ENCODE measurements around the gene MKRN3.

The MKRN3 gene

DNA sequence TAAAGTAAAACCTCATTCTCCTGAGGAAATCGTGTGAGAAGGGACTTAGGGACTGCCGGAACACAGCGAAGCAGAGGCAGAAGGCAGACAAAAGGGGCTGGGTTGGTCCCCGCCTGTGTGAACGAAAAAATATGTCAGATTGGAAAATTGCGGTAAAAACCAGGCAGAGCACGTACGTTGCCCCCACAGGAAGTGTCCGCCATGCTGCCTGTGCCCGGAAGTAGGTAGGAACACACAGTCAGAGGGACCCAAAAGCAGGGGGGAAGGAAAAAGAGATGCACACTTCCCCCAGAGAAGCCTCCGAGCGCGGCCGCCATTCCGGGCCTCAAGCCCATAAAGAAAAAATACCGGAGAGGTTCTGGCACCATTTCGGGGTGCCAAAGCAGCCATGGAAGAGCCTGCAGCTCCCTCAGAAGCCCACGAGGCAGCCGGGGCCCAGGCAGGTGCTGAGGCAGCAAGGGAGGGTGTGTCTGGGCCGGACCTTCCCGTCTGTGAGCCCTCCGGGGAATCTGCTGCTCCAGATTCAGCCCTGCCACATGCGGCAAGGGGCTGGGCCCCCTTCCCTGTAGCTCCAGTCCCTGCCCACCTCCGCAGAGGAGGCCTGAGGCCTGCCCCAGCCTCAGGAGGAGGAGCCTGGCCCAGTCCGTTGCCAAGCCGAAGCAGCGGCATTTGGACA, at the start of gene MKRN3:
Gene MKRN3 (plus strand): TSS at position 280 of the 676 bp plus-strand sequence. CDS start 109 bp downstream, at position 389.
- peak; percentile 92 for DNase-seq

DNA sequence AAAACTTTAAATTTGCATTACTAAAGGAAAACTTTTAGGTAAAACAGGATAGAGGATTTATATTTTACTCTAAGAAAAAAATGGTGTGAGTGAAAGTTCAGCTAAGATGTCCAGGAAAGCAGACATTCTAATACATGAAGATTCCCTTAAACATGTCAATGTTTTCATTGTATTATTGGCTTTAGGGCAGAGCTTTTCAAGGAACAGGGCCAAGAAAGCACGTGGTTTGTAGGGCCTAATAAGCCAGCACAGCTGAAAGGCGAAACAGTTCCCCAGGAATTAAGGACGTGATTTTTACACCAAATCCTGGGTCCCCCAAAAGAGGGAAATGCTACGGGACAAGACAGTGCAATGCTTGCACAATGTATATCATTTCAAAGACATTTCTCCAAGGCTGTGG, 48.6 kb upstream of the MKRN3 start:
- DNase-seq = no peak

DNA sequence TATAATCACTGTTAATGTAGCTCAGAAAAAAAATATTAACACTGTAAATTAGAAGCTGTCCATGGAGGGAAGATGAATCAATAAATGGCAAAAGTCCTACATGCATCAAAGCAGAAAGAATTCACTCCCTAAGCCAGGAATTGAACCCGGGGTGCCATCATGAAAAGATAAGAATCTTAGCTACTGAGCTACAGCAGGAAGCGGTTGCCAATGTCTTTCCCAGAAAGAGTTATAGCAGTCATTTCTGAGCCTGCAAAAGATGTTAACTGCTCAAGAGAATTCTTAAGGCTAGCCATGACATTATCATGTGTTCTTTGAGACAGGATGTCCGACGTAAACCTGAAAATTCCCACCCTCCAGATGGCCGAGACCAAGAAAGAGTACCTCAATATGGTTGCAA, 47.4 kb upstream of the MKRN3 start:
- DNase-seq = no peak

DNA sequence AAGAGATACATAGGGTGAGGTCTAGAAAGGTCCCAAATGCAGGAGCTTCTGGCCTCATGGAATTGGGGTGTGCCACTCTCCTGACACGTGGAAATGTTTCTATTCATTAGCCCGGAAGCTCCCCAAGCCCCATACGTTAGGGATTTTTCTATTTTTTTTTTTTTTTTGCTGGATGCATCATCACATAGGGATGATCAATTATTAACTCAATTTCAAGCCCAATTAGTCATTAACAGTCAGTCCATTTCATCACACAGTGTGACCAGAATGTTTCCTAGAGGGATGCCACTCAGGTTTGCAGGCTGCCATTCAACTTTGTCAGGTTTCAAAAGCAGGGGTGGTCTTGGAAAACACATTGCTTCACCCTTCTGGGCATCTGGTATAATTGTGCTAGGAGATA, 40.7 kb upstream of the MKRN3 start:
- DNase-seq = no peak

DNA sequence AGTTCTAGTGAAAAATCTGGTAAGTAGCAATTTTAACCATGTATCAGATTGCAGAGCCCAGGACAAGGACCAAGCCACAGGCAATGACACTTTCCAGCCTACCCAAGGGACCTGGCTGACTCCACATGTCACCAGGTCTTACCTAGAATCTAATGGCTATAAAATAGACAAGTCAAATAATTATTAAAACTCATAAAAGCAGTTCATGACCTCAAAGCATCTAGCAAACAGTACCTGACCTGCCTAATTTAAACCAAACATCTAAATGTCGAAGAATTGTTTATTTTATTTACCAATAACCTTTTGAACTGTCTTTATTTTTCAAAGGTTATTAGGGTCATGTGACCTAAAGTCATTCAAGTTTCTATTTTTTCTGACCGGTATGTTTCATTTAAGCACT, 35.6 kb upstream of the MKRN3 start:
- no peak for DNase-seq

DNA sequence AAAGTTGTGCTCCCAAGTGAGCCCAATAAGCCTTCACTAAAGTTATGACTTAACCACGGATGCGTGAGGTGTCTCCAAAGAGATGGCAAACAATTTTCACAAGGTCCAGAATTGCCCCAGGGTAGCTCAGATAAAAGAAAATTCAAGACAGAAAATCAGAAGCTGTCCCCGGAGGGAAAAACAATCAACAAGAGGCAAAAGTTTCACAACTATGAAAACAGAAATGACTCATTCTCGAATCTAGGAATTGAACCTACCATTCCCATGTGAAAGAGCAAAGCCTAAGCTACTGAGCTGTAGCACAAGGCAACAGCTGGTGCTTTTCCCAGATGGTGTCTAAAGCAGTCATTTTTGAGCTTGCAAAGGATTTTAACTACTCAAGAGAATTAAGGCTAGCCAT, 33.5 kb upstream of the MKRN3 start:
- no peak for DNase-seq

- no peak for DNase-seq
Measured at GRCh38 chr15:23536659-23537058, 28.8 kb upstream of the MKRN3 start.

- peak; percentile 94 for DNase-seq
Measured at GRCh38 chr15:23538648-23539047, 26.8 kb upstream of the MKRN3 start.

DNA sequence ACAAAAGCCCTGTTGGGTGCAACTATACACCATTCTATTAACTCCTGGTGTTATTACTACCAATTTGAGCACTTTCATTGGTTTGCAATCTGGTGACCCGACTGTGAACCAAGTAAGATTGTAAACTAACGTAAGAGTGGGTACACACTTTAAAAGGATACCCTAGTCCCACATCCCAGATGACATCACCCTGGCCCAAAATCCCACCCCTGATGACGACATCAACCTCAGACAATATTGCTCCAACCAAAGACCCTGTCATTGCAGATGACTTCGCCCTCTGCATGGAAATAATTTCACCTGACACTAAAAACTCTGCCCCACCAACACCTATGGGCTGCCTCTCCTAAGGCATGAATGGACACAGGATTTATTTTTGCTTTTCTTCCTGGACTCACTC, 25.6 kb upstream of the MKRN3 start:
- DNase-seq = peak; percentile 21

DNA sequence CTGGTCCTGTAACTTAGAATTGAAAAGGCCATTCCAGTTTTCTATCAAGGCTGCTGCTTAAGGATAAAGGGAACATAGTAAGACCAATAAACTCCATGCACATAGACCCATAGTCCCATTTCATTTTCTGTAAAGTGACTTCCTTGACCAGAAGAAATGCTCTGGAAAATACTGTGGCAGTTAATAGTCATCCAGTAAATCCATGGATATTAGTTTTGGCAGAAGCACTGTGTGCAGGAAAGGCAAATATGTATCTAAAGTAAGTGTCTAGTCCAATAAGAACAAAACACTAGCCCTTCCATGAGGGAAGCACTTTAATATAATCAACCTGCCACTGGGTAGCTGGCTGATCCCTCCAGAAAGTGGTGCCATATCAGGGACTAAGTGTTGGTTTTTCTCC, 19.3 kb upstream of the MKRN3 start:
- DNase-seq = no peak

DNA sequence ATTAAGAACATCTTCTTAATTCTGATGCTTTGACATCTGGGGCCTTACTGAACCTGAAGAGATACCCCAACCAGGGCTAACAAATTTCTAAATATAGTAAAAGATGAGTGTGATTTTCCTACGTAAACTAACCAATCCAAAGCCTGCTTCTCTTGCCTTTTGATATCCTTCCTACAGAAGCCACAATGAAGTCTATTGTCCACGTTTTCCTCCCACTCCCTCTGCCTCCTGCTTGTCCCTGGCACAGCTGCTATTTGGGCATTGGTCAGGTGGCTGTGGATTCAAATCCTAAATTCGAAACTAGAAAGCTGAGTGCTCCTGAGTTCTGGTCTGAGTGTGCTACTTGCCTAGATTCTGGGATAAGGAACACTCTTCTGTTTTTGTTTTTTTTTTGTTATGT, 17.4 kb upstream of the MKRN3 start:
- DNase-seq = no peak

DNA sequence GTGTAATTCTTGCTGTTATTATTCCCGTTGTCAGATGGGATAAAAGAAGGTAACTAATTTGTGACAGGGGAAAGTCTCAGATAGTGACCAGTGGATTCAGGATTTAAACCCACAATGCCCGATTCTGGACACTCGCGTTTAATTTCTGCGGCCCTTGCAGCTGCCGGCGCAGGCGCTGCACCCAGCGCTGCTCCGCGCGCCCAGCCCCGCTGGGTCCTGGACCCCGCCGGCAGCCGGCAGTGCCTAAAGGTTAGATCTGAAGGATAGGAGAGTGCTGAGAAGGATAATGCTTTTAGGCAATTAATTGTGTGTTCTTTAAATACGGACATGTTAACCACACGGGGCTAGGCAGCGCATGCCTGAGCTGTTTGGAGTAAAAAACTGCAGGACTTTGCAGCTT, 3.6 kb upstream of the MKRN3 start:
- DNase-seq = peak; percentile 45

DNA sequence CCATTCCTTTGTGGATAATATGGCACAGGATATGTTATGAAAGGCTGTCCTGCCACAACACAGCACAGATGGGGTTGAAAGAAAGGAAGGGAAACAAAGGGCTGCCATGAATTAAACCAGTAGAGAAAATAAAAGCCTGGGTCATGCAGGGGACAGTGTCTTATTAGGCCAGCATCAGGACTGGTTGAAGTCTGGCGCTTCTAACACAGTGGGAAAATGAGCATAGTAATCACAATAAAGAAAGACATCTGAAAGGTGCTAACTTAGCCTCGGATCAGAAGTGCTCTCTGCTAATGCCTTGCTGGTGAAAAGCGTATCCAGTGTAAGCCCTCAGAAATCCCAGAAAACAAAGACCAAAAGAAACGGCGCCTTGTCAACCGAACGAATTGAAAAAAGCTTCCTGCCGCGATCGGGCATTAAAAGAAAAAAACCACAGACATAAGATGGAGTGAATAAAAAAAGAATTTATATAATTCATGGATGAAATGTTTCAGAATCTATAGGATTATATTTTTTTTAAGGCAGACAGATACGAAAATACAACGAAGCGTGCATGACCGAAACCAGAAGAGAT, 566 bp upstream of the MKRN3 start:
- DNase-seq = peak; percentile 68

DNA sequence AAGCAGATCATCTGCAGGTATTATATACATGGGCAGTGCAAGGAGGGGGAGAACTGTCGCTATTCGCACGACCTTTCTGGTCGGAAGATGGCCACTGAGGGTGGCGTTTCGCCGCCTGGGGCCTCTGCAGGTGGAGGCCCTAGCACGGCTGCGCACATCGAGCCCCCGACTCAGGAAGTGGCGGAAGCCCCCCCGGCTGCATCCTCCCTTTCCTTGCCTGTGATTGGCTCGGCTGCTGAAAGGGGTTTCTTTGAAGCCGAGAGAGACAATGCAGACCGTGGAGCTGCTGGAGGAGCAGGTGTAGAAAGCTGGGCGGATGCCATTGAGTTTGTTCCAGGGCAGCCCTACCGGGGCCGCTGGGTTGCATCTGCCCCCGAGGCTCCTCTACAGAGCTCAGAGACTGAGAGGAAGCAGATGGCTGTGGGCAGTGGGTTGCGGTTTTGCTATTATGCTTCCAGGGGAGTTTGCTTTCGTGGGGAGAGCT, 639 bp downstream of the MKRN3 start:
- peak; percentile 94 for DNase-seq

GRCh38 chr15:23566651-23567050, 1.2 kb downstream of the MKRN3 start:
- DNase-seq = no peak

DNA sequence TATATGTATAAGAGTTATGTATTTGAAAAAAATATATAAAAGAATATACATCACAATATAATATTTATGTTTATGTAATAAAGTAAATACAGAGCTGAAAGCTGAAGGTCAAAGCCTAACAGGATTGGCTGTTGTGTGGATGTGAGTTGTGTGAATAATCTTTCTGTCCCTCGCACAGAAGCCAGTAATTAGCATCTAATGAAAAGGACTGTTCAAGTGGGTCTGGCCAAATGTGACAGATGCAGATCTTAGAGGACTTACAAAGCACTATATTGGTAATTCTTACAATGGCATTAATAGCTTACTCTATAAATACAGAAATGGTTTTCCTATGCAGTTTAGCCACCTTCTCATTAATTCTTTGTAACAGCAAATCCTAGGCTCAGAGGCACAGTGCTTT, 2.4 kb downstream of the MKRN3 start:
- no peak for DNase-seq

GRCh38 chr15:23569151-23569925, 3.9 kb downstream of the MKRN3 start:
- DNase-seq = no peak

DNA sequence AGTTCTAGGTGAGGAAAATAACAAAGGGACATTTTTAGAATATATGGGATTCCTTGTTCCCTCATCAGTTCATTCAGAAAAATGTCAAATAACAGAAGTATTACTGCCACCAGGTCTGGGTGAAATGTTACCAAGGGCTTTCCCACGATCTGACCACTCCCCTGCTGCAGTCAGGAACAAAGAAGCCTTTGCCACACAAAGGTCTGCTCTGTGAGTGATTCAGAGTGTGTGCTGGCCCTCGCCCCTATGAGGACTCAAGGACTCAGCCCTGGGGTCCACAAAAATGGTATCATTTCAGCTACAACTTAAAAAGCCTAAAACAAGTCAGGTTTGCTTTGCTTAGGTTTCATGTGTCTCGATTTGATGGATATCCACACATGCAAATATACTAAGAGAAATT, 5.0 kb downstream of the MKRN3 start:
- peak; percentile 4 for DNase-seq

GRCh38 chr15:23572844-23573243, 7.4 kb downstream of the MKRN3 start:
- DNase-seq = peak; percentile 56

DNA sequence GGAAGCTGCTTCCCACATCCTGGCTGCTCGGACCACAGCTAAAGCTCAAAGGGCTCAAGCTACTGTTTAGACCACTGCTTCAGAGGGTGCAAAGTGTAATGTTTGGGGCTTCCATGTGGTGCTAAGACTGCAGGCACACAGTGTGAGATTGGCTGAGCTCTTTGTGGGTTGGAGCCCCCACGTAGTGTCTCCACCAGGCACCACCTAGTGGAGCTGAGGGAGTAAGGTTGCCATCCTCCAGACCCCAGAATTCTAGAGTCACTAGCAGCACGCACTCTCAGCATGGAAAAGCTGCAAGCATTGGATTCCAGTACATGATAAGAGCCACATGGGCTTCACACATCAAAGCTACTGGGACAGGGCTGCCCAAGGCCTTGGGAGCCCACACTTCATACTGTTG, 9.3 kb downstream of the MKRN3 start:
- DNase-seq = no peak

GRCh38 chr15:23576061-23576460, 10.6 kb downstream of the MKRN3 start:
- DNase-seq = no peak

DNA sequence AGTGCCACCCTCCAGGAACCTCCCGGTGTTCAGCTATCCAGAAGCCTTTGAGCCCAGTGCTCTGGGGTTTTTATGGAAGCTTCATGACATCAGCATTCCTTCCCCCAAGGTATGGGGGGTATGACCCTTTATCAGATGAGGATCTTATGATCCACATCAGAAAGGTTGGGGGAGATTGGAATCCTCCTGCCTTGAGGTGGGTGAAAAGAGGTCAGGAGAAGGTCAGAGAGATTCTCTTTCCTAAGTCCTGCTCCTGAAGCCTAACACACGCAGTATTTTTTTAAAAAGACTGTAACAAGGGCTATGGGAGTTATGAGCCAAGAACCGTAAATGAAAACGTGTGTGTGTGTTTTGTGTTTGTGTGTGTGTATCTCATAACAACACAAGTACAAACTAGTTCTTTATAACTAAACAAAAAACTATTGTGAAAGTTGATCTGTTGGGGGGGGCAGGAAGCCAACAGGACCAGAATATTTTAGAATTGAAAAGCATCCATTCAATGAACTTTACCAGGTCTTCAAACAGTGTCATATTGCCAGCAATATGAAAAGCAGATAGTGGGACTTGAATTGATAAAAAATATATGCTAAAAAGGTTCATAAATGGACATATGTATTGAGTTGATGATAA, 13.2 kb downstream of the MKRN3 start:
- DNase-seq = no peak

DNA sequence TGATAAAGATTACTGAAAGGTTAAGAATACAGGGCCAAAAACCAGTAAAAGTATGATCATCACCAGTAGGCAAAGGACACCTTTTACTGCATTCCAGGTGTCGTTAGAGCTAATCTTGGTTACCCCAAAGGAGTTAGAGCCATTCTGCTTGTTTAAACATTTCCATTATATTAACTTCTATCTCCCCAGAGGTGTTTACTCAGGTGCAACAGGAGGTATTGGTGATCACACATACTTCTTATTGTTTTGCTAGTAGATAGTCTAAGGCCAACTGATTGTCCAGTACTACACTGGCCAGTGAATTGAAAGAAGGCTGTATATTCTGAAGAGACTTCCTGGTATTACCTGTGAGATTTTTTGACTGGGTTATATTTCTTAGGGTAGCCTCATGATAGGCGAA, 22.8 kb downstream of the MKRN3 start:
- DNase-seq = peak; percentile 56

GRCh38 chr15:23589012-23589411, 23.5 kb downstream of the MKRN3 start:
- no peak for DNase-seq

Measured in NCI-H146 (cell line).